ENCODE data around the gene NFS1. TPM values are rescaled to one million over a fixed set of nuclear protein-coding genes. Genes with fewer than 3 reads are reported as not detected.
A peak's percentile ranks its signal among the peaks of the same experiment; 100 is the strongest.

Gene NFS1
- total and polyA plus RNA-seq, 3 experiments from 2014 or later, result 18.8 to 37.7 (median 36.4) TPM

DNA sequence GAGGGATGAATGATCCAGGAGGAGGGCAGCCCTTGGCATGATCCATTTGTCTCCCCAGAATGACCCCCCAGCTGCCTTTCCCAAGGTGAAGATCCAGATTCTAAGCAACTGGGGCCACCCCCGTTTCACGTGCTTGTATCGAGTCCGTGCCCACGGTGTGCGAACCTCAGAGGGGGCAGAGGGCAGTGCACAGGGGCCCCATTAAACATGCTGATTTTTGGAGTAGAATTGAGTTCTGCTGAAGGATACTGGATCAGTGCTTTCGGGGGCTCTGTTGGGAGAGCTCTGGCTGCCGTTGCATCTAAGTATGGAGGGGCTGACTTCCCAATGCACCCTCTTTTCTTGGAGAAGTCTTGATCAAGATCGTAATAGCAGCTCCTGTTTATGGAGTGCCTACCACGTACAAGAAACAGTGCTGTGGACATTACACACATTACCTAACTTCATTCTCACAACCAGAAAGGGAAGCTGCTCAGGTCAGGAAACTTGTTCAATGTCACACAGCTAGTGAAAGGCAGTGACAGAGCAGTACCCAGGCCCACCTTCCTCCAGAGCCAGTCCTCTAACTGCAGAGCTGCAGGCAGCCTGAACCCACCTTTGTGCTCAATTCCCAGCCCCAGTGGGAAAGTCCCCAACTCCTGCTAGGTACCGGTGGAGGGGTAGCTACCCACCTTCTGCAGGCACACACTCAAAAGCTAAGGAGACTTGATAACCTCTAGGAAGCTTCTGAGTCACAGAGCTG is 78.2 kb downstream of the NFS1 start:
- H3K27me3 Mint-ChIP-seq, result peaks cover 0 to 4% of the 10 kb centered on the region in 2 donors
- peaks cover 4 to 15% (median 8%) of the 10 kb centered on the region in 3 donors for H3K36me3 Mint-ChIP-seq
- Histone ChIP-seq H3K4me3 (ENCODE audit: low read length) (no peak overlapping the region), H3K36me3 (ENCODE audit: insufficient read depth, low read length) (no peaks in the 10 kb centered on the region), H3K4me1 (ENCODE audit: insufficient read depth, low read length) (peaks cover 21% of the 10 kb centered on the region), H3K9me3 (ENCODE audit: low read length) (no peaks in the 10 kb centered on the region), H3K27ac (ENCODE audit: low read depth, low read length) (no peak overlapping the region), H3K27me3 (ENCODE audit: insufficient read depth, low read length, poor library complexity, severe bottlenecking) (no peaks in the 10 kb centered on the region)
- no peak for DNase-seq
- H3K9me3 Mint-ChIP-seq, result no peaks in the 10 kb centered on the region
- H3K27ac Mint-ChIP-seq, result peak overlapping the region; percentile 45 to 98 (median 71)
- POLR2A ChIA-PET, result interaction anchor here (0.7 kb wide), 1 partner anchor 114 kb away, joined by 3 read pairs; no protein-coding TSS in a partner anchor
- H3K4me1 Mint-ChIP-seq, result peaks cover 22 to 41% (median 28%) of the 10 kb centered on the region in 3 donors
- CTCF ChIA-PET, result interaction anchor here (0.9 to 6.5 kb wide), 5 partner anchors 10 to 157 kb away, joined by 3 to 55 read pairs (median 3); no protein-coding TSS in a partner anchor
- peak overlapping the region in 2 of 7 donors; percentile 7 to 54 for H3K4me3 Mint-ChIP-seq

DNA sequence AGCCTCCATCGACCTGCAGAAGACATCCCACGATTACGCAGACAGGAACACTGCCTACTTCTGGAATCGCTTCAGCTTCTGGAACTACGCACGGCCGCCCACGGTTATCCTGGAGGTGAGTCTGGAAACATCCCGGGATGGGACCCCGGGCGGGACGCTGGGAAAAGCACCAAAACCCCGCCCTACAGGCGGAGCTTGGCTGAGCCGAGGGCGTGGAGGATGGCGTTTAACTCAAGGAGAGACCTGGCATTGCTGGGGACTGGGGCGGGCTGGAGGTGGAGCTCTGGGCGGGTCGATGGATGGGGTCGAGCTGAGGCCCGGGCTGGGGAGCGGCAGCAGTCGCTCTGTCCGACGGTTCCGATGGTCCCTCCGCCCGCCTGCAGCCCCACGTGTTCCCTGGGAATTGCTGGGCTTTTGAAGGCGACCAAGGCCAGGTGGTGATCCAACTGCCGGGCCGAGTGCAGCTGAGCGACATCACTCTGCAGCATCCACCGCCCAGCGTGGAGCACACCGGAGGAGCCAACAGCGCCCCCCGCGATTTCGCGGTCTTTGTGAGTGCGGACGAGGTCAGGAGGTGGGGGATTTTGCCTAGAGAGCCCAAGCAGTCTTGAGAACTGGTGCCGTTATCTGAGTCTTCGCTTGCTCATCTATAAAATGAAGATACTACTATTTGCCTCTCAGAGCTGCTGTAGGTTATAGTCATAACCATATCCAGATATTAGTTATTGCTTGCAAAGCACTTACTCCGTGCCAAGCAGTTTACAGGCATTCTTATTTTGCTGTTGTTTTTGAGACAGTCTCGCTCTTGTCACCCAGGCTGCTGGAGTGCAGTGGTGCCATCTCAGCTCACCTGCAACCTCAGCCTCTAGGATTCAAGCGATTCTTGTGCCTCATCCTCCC is 79.7 kb downstream of the NFS1 start:
- Mint-ChIP-seq H3K9me3 (no peaks in the 10 kb centered on the region), H3K27me3 (peaks cover 0 to 8% of the 10 kb centered on the region in 2 donors), H3K36me3 (peaks cover 0 to 4% (median 2%) of the 10 kb centered on the region in 3 donors), H3K4me3 (peak overlapping the region; percentile 83 to 95 (median 92)), H3K27ac (peak overlapping the region; percentile 78 to 98 (median 83)), H3K4me1 (peaks cover 25 to 49% (median 32%) of the 10 kb centered on the region in 3 donors)
- Histone ChIP-seq H3K4me3 (ENCODE audit: low read length) (peak overlapping the region; percentile 66), H3K36me3 (ENCODE audit: insufficient read depth, low read length) (no peaks in the 10 kb centered on the region), H3K27me3 (ENCODE audit: insufficient read depth, low read length, poor library complexity, severe bottlenecking) (no peaks in the 10 kb centered on the region), H3K9me3 (ENCODE audit: low read length) (no peaks in the 10 kb centered on the region), H3K4me1 (ENCODE audit: insufficient read depth, low read length) (peaks cover 26% of the 10 kb centered on the region), H3K27ac (ENCODE audit: low read depth, low read length) (no peak overlapping the region)
- ChIA-PET POLR2A (interaction anchor here (0.6 to 4.9 kb wide), 8 partner anchors 18 to 334 kb away, joined by 3 to 57 read pairs (median 4); partner anchors contain the start of genes CPNE1, RBM12, RBM39 and SCAND1), CTCF (interaction anchor here (0.7 to 6.5 kb wide), 26 partner anchors 9 to 335 kb away, joined by 3 to 55 read pairs (median 4); partner anchors contain the start of genes CPNE1, NFS1, RBM12 and RBM39)
- DNase-seq, result peak; percentile 64 to 78 (median 74)

DNA sequence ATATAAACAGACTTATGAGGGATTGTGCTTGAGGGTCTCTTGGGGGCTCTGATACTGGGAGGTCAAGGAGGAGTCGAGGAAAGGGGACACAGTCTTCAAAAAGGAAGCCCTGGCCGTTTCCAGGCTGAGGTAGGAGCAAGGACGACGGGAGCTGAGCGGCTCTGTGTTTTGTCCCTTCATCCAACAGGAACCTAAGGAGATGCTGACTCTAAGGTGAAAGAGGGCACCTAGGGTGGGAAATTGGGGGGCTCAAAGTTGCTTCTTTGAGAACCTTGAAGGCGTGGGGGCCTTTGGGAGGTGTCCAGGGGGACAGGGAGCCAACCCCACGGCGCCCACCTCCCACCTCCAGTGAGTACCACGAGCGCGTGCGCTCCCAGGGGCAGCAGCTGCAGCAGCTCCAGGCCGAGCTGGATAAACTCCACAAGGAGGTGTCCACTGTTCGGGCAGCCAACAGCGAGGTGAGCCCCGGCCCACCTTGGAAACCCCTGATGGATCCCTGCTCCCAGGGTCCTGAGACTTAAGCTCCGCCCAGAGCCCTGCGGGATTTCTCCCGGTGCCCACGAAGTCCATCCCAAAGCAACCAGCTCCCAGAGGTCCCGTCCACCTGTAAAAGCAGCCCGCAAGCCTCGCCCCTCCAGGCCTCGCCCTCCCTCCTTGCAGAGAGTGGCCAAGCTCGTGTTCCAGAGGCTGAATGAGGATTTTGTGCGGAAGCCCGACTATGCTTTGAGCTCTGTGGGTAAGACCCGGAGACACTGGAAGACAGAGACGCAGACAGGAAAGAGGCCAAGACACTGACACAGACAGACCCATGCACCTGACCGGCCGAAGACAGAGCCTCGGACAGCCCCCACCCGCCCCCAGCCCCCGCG is 80.7 kb downstream of the NFS1 start:
- DNase-seq, result peak in 2 of 5 donors; percentile 18 to 56
- H3K9me3 ChIP-seq (ENCODE audit: low read length), result no peaks in the 10 kb centered on the region
- H3K4me3 ChIP-seq (ENCODE audit: low read length), result peak overlapping the region; percentile 66
- H3K27me3 ChIP-seq (ENCODE audit: insufficient read depth, low read length, poor library complexity, severe bottlenecking), result no peaks in the 10 kb centered on the region
- CTCF ChIA-PET, result interaction anchor here (0.7 to 6.5 kb wide), 24 partner anchors 8 to 336 kb away, joined by 3 to 55 read pairs (median 4); partner anchors contain the start of genes CPNE1, NFS1, RBM12 and RBM39
- Mint-ChIP-seq H3K27me3 (peaks cover 0 to 8% of the 10 kb centered on the region in 2 donors), H3K9me3 (no peaks in the 10 kb centered on the region), H3K4me1 (peaks cover 25 to 49% (median 32%) of the 10 kb centered on the region in 3 donors), H3K4me3 (peak overlapping the region; percentile 83 to 95 (median 92)), H3K36me3 (peaks cover 0 to 4% (median 2%) of the 10 kb centered on the region in 3 donors), H3K27ac (peak overlapping the region; percentile 63 to 98 (median 86))
- peaks cover 26% of the 10 kb centered on the region for H3K4me1 ChIP-seq (ENCODE audit: insufficient read depth, low read length)
- H3K27ac ChIP-seq (ENCODE audit: low read depth, low read length), result peak overlapping the region; percentile 67
- POLR2A ChIA-PET, result interaction anchor here (1.0 to 4.9 kb wide), 5 partner anchors 17 to 335 kb away, joined by 4 to 57 read pairs (median 5); partner anchors contain the start of genes CPNE1, RBM12, RBM39 and SCAND1
- no peaks in the 10 kb centered on the region for H3K36me3 ChIP-seq (ENCODE audit: insufficient read depth, low read length)

Other genes with a start within 250 kb of the NFS1 start
- gene CEP250, start 243.8 kb downstream of the NFS1 start, total RNA-seq, result 10 to 100 TPM; 34.8 to 42.2 TPM
- 17.2 TPM for gene CEP250, start 243.8 kb downstream of the NFS1 start, polyA plus RNA-seq
- gene C20orf173, start 169.7 kb downstream of the NFS1 start, total RNA-seq, result not detected
- gene C20orf173, start 169.7 kb downstream of the NFS1 start, polyA plus RNA-seq, result not detected
- gene ERGIC3, start 157.3 kb downstream of the NFS1 start, total RNA-seq, result 100 to 1,000 TPM; 136 to 137 TPM
- gene ERGIC3, start 157.3 kb downstream of the NFS1 start, polyA plus RNA-seq, result 114 TPM
- 1 to 10 TPM; 2.1 TPM for gene SPAG4, start 83.5 kb downstream of the NFS1 start, total RNA-seq
- gene SPAG4, start 83.5 kb downstream of the NFS1 start, polyA plus RNA-seq, result 1.1 TPM
- 100 to 1,000 TPM; 295 to 305 TPM for gene CPNE1, start 34.5 kb downstream of the NFS1 start, total RNA-seq
- gene CPNE1, start 34.5 kb downstream of the NFS1 start, polyA plus RNA-seq, result 378 TPM
- gene RBM12, start 34.5 kb downstream of the NFS1 start, total RNA-seq, result 100 to 1,000 TPM; 103 to 110 TPM
- 46.1 TPM for gene RBM12, start 34.5 kb downstream of the NFS1 start, polyA plus RNA-seq
- 100 to 1,000 TPM; 108 to 117 TPM for gene ROMO1, start 53 bp upstream of the NFS1 start, total RNA-seq
- gene ROMO1, start 53 bp upstream of the NFS1 start, polyA plus RNA-seq, result 358 TPM
- 100 to 1,000 TPM; 349 to 352 TPM for gene RBM39, start 42.9 kb upstream of the NFS1 start, total RNA-seq
- 157 TPM for gene RBM39, start 42.9 kb upstream of the NFS1 start, polyA plus RNA-seq
- gene PHF20, start 72.7 kb upstream of the NFS1 start, total RNA-seq, result 10 to 100 TPM; 53.9 to 54.3 TPM
- gene PHF20, start 72.7 kb upstream of the NFS1 start, polyA plus RNA-seq, result 124 TPM